ENCODE measurements around the gene PRDM1.

- TF ChIP-seq CTCF (IDR thresholded peaks at IDR 0.05; ENCODE audit: borderline replicate concordance, extremely low read depth, low read length, poor library complexity, severe bottlenecking) = no peak
- TF ChIP-seq EZH2 (IDR thresholded peaks at IDR 0.05; ENCODE audit: borderline replicate concordance, low read depth, low read length, severe bottlenecking) = no peak
These were observed 41.1 kb upstream of the PRDM1 start for GRCh38 chr6:106045077-106045476.

Measured in DND-41 (cell line).